Activated CD8-positive, alpha-beta T cell treated with anti-CD3 and anti-CD28 coated beads, Interleukin-2, amount 10 ng/mL, durations not matched to agents 7 days and 5 days (primary cell): ENCODE data around the gene SAP30BP. TPM values are rescaled to one million over a fixed set of nuclear protein-coding genes. Genes with fewer than 3 reads are reported as not detected.

Source experiments
- ATAC-seq: fragments of 150-1000 bp; cut with Tn5 transposase; one replicate; pipeline ENCODE4 v1.10.0; 2021; ENCODE audit warnings: moderate library complexity
- CTCF ChIA-PET: fragments of 350-600 bp; sonication (Branson Sonifier 250); formaldehyde crosslinking; loops from one replicate; lab custom pipeline; 2021; ENCODE audit warnings: antibody characterized with exemption; lab: Charles Lee
- POLR2A ChIA-PET: fragments of 350-600 bp; sonication (Branson Sonifier 250); formaldehyde crosslinking; loops from one replicate; lab custom pipeline; 2021; ENCODE audit warnings: antibody characterized with exemption; lab: Charles Lee
- DNase-seq: peaks from one replicate; pipeline ENCODE4 v3.0.0-alpha.2; 2020
- H3K27ac Mint-ChIP-seq: one replicate; pipeline ENCODE4 v1.8.0; 2021; ENCODE audit warnings: mild to moderate bottlenecking, mixed read lengths
- H3K27me3 Mint-ChIP-seq: one replicate; pipeline ENCODE4 v1.8.0; 2021; ENCODE audit warnings: low read depth, mixed read lengths
- H3K36me3 Mint-ChIP-seq: one replicate; pipeline ENCODE4 v1.8.0; 2021; ENCODE audit warnings: low read depth, mixed read lengths
- H3K4me1 Mint-ChIP-seq: one replicate; pipeline ENCODE4 v1.8.0; 2021; ENCODE audit warnings: low read depth, mixed read lengths
- H3K4me3 Mint-ChIP-seq: one replicate; pipeline ENCODE4 v1.8.0; 2021; ENCODE audit warnings: mild to moderate bottlenecking, mixed read lengths
- H3K9me3 Mint-ChIP-seq: one replicate; pipeline ENCODE4 v1.8.0; 2022; ENCODE audit warnings: mixed read lengths; ENCODE audit not compliant: insufficient read depth
- total RNA-seq, 2 experiments: library from RNA; stranded (reverse); gene quantifications; one replicate each; pipeline ENCODE4 v1.2.3, GENCODE V29; 2021

SAP30BP gene
- total RNA-seq, 2 experiments from 2014 or later: 88.7 to 93.7 TPM

GRCh38 chr17:75753514-75754377, 86.6 kb downstream of the SAP30BP start:
- Mint-ChIP-seq H3K4me1 (peaks cover 20% of the 10 kb centered on the region), H3K4me3 (peak overlapping the region; percentile 51), H3K27ac (no peak overlapping the region), H3K36me3 (no peaks in the 10 kb centered on the region), H3K9me3 (no peaks in the 10 kb centered on the region), H3K27me3 (no peaks in the 10 kb centered on the region)
- ATAC-seq (peak; percentile 90), DNase-seq (peak; percentile 80)
- CTCF ChIA-PET: interaction anchor here (0.7 to 11.0 kb wide), 83 partner anchors 9 to 491 kb away, joined by 3 to 343 read pairs (median 5); partner anchors contain the start of genes FBF1, GALK1, GRB2 and ITGB4
- POLR2A ChIA-PET: interaction anchor here (0.8 to 2.5 kb wide), 17 partner anchors 10 to 122 kb away, joined by 3 to 17 read pairs (median 4); partner anchors contain the start of genes GALK1, RECQL5, SMIM5 and UNK

- ATAC-seq (no peak), DNase-seq (no peak)
- CTCF ChIA-PET: interaction anchor here (1.1 to 11.0 kb wide), 39 partner anchors 10 to 249 kb away, joined by 3 to 343 read pairs (median 9); partner anchors contain the start of genes GALK1, ITGB4, RECQL5 and SAP30BP
- POLR2A ChIA-PET: interaction anchor here (0.8 to 3.7 kb wide), 12 partner anchors 10 to 153 kb away, joined by 3 to 17 read pairs (median 7); partner anchors contain the start of genes GALK1, UNK and WBP2
- Mint-ChIP-seq H3K4me3 (peak overlapping the region; percentile 25), H3K36me3 (no peaks in the 10 kb centered on the region), H3K27me3 (no peaks in the 10 kb centered on the region), H3K27ac (peak overlapping the region; percentile 50), H3K9me3 (no peaks in the 10 kb centered on the region), H3K4me1 (peaks cover 16% of the 10 kb centered on the region)
These were observed 87.5 kb downstream of the SAP30BP start for GRCh38 chr17:75754378-75755204.

- ATAC-seq (no peak), DNase-seq (no peak)
- ChIA-PET POLR2A (interaction anchor here (0.7 to 3.7 kb wide), 5 partner anchors 22 to 154 kb away, joined by 3 to 13 read pairs (median 4); partner anchors contain the start of gene UNK), CTCF (interaction anchor here (1.1 to 2.9 kb wide), 3 partner anchors 9 to 122 kb away, joined by 3 to 82 read pairs (median 5); partner anchors contain the start of genes GALK1 and SMIM5)
- no peak overlapping the region for H3K4me3 Mint-ChIP-seq
- no peaks in the 10 kb centered on the region for H3K36me3 Mint-ChIP-seq
- H3K9me3 Mint-ChIP-seq: no peaks in the 10 kb centered on the region
- no peaks in the 10 kb centered on the region for H3K27me3 Mint-ChIP-seq
- no peak overlapping the region for H3K27ac Mint-ChIP-seq
- peaks cover 10% of the 10 kb centered on the region for H3K4me1 Mint-ChIP-seq
These were observed 88.2 kb downstream of the SAP30BP start for GRCh38 chr17:75755205-75755901.

- DNase-seq: no peak
- Mint-ChIP-seq H3K4me3 (no peak overlapping the region), H3K9me3 (no peaks in the 10 kb centered on the region), H3K36me3 (no peaks in the 10 kb centered on the region), H3K27me3 (no peaks in the 10 kb centered on the region), H3K27ac (no peak overlapping the region), H3K4me1 (peaks cover 10% of the 10 kb centered on the region)
- ChIA-PET CTCF (interaction anchor here (1.1 kb wide), 1 partner anchor 123 kb away, joined by 3 read pairs; the partner anchor contains the start of gene SMIM5), POLR2A (interaction anchor here (0.5 to 3.7 kb wide), 4 partner anchors 21 to 154 kb away, joined by 3 to 13 read pairs (median 4); no protein-coding TSS in a partner anchor)
- ATAC-seq: no peak
These were observed 88.9 kb downstream of the SAP30BP start for GRCh38 chr17:75755990-75756389.

- no peak overlapping the region for H3K4me3 Mint-ChIP-seq
- H3K27me3 Mint-ChIP-seq: no peaks in the 10 kb centered on the region
- ChIA-PET POLR2A (interaction anchor here (0.5 to 3.7 kb wide), 2 partner anchors 21 to 108 kb away, joined by 3 to 13 read pairs; no protein-coding TSS in a partner anchor), CTCF (interaction anchor here (1.1 kb wide), 1 partner anchor 124 kb away, joined by 3 read pairs; the partner anchor contains the start of gene SMIM5)
- H3K9me3 Mint-ChIP-seq: no peaks in the 10 kb centered on the region
- ATAC-seq (no peak), DNase-seq (no peak)
- peaks cover 10% of the 10 kb centered on the region for H3K4me1 Mint-ChIP-seq
- no peaks in the 10 kb centered on the region for H3K36me3 Mint-ChIP-seq
- H3K27ac Mint-ChIP-seq: no peak overlapping the region
These were observed 89.4 kb downstream of the SAP30BP start for GRCh38 chr17:75756451-75757085.

GRCh38 chr17:75757086-75757681, 90.0 kb downstream of the SAP30BP start:
- Mint-ChIP-seq H3K9me3 (no peaks in the 10 kb centered on the region), H3K36me3 (peaks cover 1% of the 10 kb centered on the region), H3K27ac (no peak overlapping the region), H3K27me3 (no peaks in the 10 kb centered on the region), H3K4me3 (no peak overlapping the region), H3K4me1 (peaks cover 10% of the 10 kb centered on the region)
- ChIA-PET POLR2A (interaction anchor here (1.2 to 3.7 kb wide), 2 partner anchors 20 to 90 kb away, joined by 3 to 13 read pairs; no protein-coding TSS in a partner anchor), CTCF (no interaction called here)
- DNase-seq (no peak), ATAC-seq (no peak)

Other genes starting within 250 kb of the SAP30BP start
- 10 to 100 TPM; 81.9 to 84.8 TPM for gene TMEM94, start 210.7 kb upstream of the SAP30BP start, total RNA-seq
- gene CASKIN2, start 151.8 kb upstream of the SAP30BP start, total RNA-seq: under 1 TPM; 0.68 to 0.97 TPM
- 10 to 100 TPM; 76.6 to 77.8 TPM for gene TSEN54, start 150.8 kb upstream of the SAP30BP start, total RNA-seq
- gene LLGL2, start 141.6 kb upstream of the SAP30BP start, total RNA-seq: 10 to 100 TPM; 19.3 to 19.8 TPM
- 10 to 100 TPM; 26.9 to 27.8 TPM for gene MYO15B, start 79.5 kb upstream of the SAP30BP start, total RNA-seq
- gene SMIM5, start 33.9 kb upstream of the SAP30BP start, total RNA-seq: under 1 TPM in 1 of 2 experiments, not detected in 1; 0.31 TPM
- 10 to 100 TPM; 37.6 to 43.9 TPM for gene RECQL5, start 184 bp upstream of the SAP30BP start, total RNA-seq
- 1 to 10 TPM in 1 of 2 experiments, under 1 TPM in 1; 0.89 to 2.0 TPM for gene ITGB4, start 54.1 kb downstream of the SAP30BP start, total RNA-seq
- gene GALK1, start 97.9 kb downstream of the SAP30BP start, total RNA-seq: 10 to 100 TPM; 52.2 to 56.9 TPM
- 10 to 100 TPM; 30.2 to 31.0 TPM for gene UNK, start 117.5 kb downstream of the SAP30BP start, total RNA-seq
- gene UNC13D, start 177.1 kb downstream of the SAP30BP start, total RNA-seq: 100 to 1,000 TPM; 234 to 249 TPM
- 10 to 100 TPM; 64.3 to 68.6 TPM for gene WBP2, start 188.0 kb downstream of the SAP30BP start, total RNA-seq
- 10 to 100 TPM; 31.4 to 36.8 TPM for gene TRIM47, start 211.2 kb downstream of the SAP30BP start, total RNA-seq
- 10 to 100 TPM; 35.8 to 37.3 TPM for gene TRIM65, start 229.6 kb downstream of the SAP30BP start, total RNA-seq
- 100 to 1,000 TPM in 1 of 2 experiments, 10 to 100 TPM in 1; 89.0 to 113 TPM for gene MRPL38, start 237.5 kb downstream of the SAP30BP start, total RNA-seq